NT2/D1 (cell line): ENCODE measurements around the gene TLN1.

ENCODE experiments used
- DNase-seq: peaks from one replicate; pipeline ENCODE4 v3.0.0-alpha.2; 2011; ENCODE audit warnings: low read depth, low spot score
- H3K27me3 ChIP-seq: 2 replicates; pipeline ENCODE4 v1.6.0; 2011; ENCODE audit warnings: mild to moderate bottlenecking; ENCODE audit not compliant: insufficient read length, insufficient read depth
- H3K36me3 ChIP-seq: 2 replicates; pipeline ENCODE4 v1.6.1; 2011; ENCODE audit warnings: mild to moderate bottlenecking, low read length, mixed read lengths; ENCODE audit not compliant: insufficient read depth, insufficient read length
- H3K4me1 ChIP-seq: 2 replicates; pipeline ENCODE4 v1.5.1; 2011; ENCODE audit not compliant: insufficient read depth, insufficient read length
- H3K4me3 ChIP-seq: 2 replicates; pipeline ENCODE4 v1.5.1; 2011; ENCODE audit warnings: low read depth; ENCODE audit not compliant: insufficient read length
- H3K9ac ChIP-seq: 2 replicates; pipeline ENCODE4 v1.6.0; 2011; ENCODE audit warnings: low read depth; ENCODE audit not compliant: insufficient read length
- H3K9me3 ChIP-seq: 2 replicates; pipeline ENCODE4 v1.5.1; 2011; ENCODE audit warnings: mild to moderate bottlenecking, low read length; ENCODE audit not compliant: insufficient read depth
- SUZ12 ChIP-seq: IDR thresholded peaks from 2 replicates; pipeline ENCODE4 v1.6.1; 2011; ENCODE audit not compliant: insufficient read length, insufficient read depth; ENCODE audit errors: extremely low read depth
- YY1 ChIP-seq: IDR thresholded peaks from 2 replicates; pipeline ENCODE4 v1.6.1; 2011; ENCODE audit not compliant: insufficient read length, insufficient read depth
- ZNF274 ChIP-seq: IDR thresholded peaks from 2 replicates; pipeline ENCODE4 v1.6.1; 2011; ENCODE audit warnings: mild to moderate bottlenecking, low read depth, low read length

TLN1 gene

DNA sequence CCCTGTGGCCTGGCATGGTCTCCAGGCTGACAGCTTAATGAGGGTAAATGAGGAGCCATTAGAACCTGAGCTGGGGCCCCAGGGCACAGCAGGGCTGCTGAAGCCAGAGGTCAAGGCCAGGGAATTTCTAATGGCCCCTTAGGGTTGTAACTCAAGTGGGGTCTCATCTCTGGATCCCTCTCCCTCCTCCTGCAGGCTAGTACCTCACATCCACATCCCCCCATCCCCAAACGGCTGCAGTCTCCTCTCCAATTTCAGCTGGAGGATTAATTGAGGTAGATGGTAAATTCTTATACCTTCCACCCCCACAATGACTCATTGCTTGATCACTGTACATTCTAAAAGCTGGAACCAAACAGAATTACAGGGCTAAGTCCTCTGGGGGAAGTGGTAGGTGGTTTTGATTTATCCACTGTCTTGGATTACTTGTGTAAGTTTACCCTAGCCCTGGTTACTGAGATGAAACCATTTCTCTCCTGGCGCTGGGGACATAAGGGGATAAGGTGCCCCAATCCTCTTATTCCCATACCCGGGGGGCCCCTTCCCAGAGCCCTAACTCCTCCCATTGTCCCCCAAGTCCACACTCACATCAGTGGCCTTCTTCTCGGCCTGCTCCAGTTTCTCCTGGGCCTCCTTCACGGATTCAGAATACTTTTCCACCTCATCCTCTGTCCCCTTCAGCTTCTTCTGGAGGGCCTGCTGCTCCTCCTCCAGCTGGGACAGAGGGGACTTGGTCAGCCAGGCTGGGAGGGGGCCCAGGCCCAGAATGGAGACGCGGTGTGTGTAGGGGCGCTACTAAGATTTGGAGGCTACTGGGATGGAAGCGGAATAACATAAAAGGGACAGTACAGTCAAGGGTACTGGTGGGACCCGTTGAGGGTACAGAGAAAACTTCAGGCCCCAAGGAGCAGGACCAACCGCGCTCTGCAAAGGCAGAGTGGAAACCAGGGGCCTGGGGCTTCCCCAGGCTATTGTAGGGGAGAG is 43.1 kb downstream of the TLN1 start:
- no peak for DNase-seq
- peak overlapping the region; percentile 90 for H3K4me3 ChIP-seq

DNA sequence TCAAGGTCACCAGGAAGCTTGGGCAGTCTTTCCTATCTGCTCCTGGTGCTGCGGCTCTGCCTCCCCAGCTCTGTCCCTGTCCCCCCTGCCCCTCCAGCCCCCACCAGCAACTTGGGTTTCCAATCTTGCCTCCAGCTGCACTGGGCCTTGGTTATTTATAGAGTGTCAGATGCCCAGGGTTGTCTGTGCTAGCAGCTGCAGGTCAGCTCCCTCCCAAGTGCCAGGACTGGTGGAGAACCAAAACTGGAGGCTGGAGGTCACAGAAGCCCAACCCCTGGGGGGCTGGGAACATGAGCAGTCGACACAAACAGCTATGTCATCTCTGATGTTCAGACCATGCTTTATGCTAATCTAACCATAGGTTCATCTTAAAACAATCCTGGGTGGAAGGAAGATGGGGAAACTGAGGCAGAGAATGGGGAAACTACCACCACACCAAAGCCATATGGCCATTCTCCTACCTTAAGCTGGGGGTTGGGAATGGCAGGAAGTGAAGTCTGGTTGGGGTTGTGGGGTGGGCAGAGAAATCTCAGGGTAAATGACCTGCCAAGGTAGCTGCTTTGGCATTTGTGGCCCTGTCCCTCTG is 43.9 kb downstream of the TLN1 start:
- no peak for TF ChIP-seq ZNF274
- TF ChIP-seq YY1: no peak
- no peak for TF ChIP-seq SUZ12
- no peak for DNase-seq
- no peaks in the 10 kb centered on the region for H3K9me3 ChIP-seq
- peaks cover 22% of the 10 kb centered on the region for H3K4me1 ChIP-seq
- H3K4me3 ChIP-seq: peak overlapping the region; percentile 90
- no peaks in the 10 kb centered on the region for H3K27me3 ChIP-seq
- H3K9ac ChIP-seq: peak overlapping the region; percentile 98
- peaks cover 62% of the 10 kb centered on the region for H3K36me3 ChIP-seq

More for the DNA sequence above, 43.1 kb downstream of the TLN1 start:
- H3K27me3 ChIP-seq: no peaks in the 10 kb centered on the region
- no peaks in the 10 kb centered on the region for H3K9me3 ChIP-seq
- peaks cover 57% of the 10 kb centered on the region for H3K36me3 ChIP-seq
- peaks cover 22% of the 10 kb centered on the region for H3K4me1 ChIP-seq
- H3K9ac ChIP-seq: peak overlapping the region; percentile 98
- TF ChIP-seq SUZ12 (no peak), ZNF274 (no peak), YY1 (no peak)

GRCh38 chr9:35687306-35687705 is 44.7 kb downstream of the TLN1 start:
- peaks cover 70% of the 10 kb centered on the region for H3K36me3 ChIP-seq
- TF ChIP-seq YY1 (no peak), ZNF274 (no peak), SUZ12 (no peak)
- DNase-seq: no peak

GRCh38 chr9:35686222-35687203 is 45.5 kb downstream of the TLN1 start:
- TF ChIP-seq ZNF274 (no peak), YY1 (no peak), SUZ12 (no peak)
- H3K4me3 ChIP-seq: no peak overlapping the region
- H3K4me1 ChIP-seq: peaks cover 27% of the 10 kb centered on the region
- no peaks in the 10 kb centered on the region for H3K27me3 ChIP-seq
- DNase-seq: no peak
- H3K9ac ChIP-seq: peak overlapping the region; percentile 22
- no peaks in the 10 kb centered on the region for H3K9me3 ChIP-seq
- peaks cover 78% of the 10 kb centered on the region for H3K36me3 ChIP-seq

More at GRCh38 chr9:35687306-35687705, 44.7 kb downstream of the TLN1 start:
- no peaks in the 10 kb centered on the region for H3K27me3 ChIP-seq
- H3K4me1 ChIP-seq: peaks cover 25% of the 10 kb centered on the region
- no peaks in the 10 kb centered on the region for H3K9me3 ChIP-seq
- peak overlapping the region; percentile 8 for H3K9ac ChIP-seq
- H3K4me3 ChIP-seq: no peak overlapping the region

DNA sequence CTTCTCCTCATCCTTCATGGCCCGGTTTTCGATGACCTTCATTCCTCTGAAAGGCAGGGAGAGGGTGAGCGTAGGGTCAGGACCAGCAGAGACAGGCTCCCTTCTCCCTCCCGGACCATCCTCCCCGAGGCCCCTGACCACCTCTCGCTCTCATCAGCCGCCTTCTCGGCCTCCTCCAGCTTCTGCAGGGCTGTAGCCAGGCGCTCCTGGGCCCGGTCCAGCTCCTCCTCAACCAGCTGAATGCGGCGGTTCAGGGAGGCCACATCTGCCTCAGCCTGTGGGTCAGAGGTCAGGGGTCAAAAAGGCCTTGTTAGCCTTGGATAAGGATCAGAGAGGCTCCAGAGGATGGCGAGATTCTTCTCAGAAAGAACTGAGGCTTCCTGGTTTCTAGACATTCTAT is 46.5 kb downstream of the TLN1 start:
- Histone ChIP-seq H3K4me1 (peaks cover 31% of the 10 kb centered on the region), H3K27me3 (no peaks in the 10 kb centered on the region), H3K4me3 (no peak overlapping the region), H3K9ac (no peak overlapping the region), H3K36me3 (peaks cover 81% of the 10 kb centered on the region), H3K9me3 (no peaks in the 10 kb centered on the region)
- no peak for DNase-seq
- TF ChIP-seq YY1 (no peak), ZNF274 (no peak), SUZ12 (no peak)

- peaks cover 33% of the 10 kb centered on the region for H3K4me1 ChIP-seq
- H3K36me3 ChIP-seq: peaks cover 81% of the 10 kb centered on the region
- no peaks in the 10 kb centered on the region for H3K27me3 ChIP-seq
- H3K9me3 ChIP-seq: no peaks in the 10 kb centered on the region
- no peak for TF ChIP-seq YY1
- no peak for TF ChIP-seq ZNF274
- TF ChIP-seq SUZ12: no peak
- peak overlapping the region; percentile 17 for H3K9ac ChIP-seq
- no peak overlapping the region for H3K4me3 ChIP-seq
- no peak for DNase-seq
Observed at GRCh38 chr9:35684921-35685320, 47.1 kb downstream of the TLN1 start.
